ENCODE data around the gene ARPC1A. TPM values are rescaled to one million over a fixed set of nuclear protein-coding genes. Genes with fewer than 3 reads are reported as not detected.

The ARPC1A gene
- total RNA-seq, 1 donor from 2014 or later, result 51.6 TPM

- ChIA-PET CTCF (interaction anchor here (0.8 to 2.0 kb wide), 5 partner anchors 9 to 43 kb away, joined by 3 to 7 read pairs (median 5); no protein-coding TSS in a partner anchor), POLR2A (interaction anchor here (1.0 to 5.0 kb wide), 25 partner anchors 8 to 1094 kb away, joined by 3 to 189 read pairs (median 9); partner anchors contain the start of genes ARPC1A, ARPC1B, ATP5MF and CPSF4)
- intact Hi-C loops (cut with micrococcal nuclease), result loop anchor here (1.0 to 10.0 kb wide), 12 partner anchors 15 to 263 kb away; partner anchors contain the start of genes ARPC1A, ARPC1B, ATP5MF and CPSF4
- DNase-seq (peak; percentile 27), ATAC-seq (ENCODE audit: low read depth) (no peak)
- Mint-ChIP-seq H3K4me3 (peak overlapping the region; percentile 100), H3K9me3 (no peaks in the 10 kb centered on the region), H3K4me1 (peaks cover 57% of the 10 kb centered on the region), H3K27me3 (no peaks in the 10 kb centered on the region), H3K36me3 (ENCODE audit: low read depth) (peaks cover 60% of the 10 kb centered on the region), H3K27ac (peak overlapping the region; percentile 99)
- TF ChIP-seq CTCF (IDR thresholded peaks at IDR 0.05), result no peak
Measured at GRCh38 chr7:99407872-99408378, 82.2 kb downstream of the ARPC1A start.

- Mint-ChIP-seq H3K27me3 (no peaks in the 10 kb centered on the region), H3K36me3 (ENCODE audit: low read depth) (peaks cover 60% of the 10 kb centered on the region), H3K4me3 (peak within 1 kb of the TSS; percentile 100), H3K9me3 (no peaks in the 10 kb centered on the region), H3K27ac (peak within 1 kb of the TSS; percentile 99), H3K4me1 (peaks cover 55% of the 10 kb centered on the region)
- CTCF ChIA-PET, result interaction anchor here (0.8 to 2.0 kb wide), 7 partner anchors 10 to 43 kb away, joined by 3 to 5 read pairs (median 3); no protein-coding TSS in a partner anchor
- peak; percentile 96 for DNase-seq
- intact Hi-C loops (cut with micrococcal nuclease), result loop anchor here (1.0 to 10.0 kb wide), 12 partner anchors 15 to 264 kb away; partner anchors contain the start of genes ARPC1A, ARPC1B, ATP5MF and CPSF4
- POLR2A ChIA-PET, result interaction anchor here (0.5 to 5.0 kb wide), 37 partner anchors 8 to 1178 kb away, joined by 3 to 189 read pairs (median 4); partner anchors contain the start of genes ARPC1A, ARPC1B, ATP5MF and CPSF4
- peak; percentile 88 for ATAC-seq (ENCODE audit: low read depth)
- no peak for TF ChIP-seq CTCF (IDR thresholded peaks at IDR 0.05)
Measured at GRCh38 chr7:99408379-99409191, 82.9 kb downstream of the ARPC1A start, which contains the start of the genes BUD31 and PDAP1. TSS of gene BUD31 (plus strand) at chr7:99408969. CDS start at chr7:99411093, 2,124 bp downstream. TSS of gene PDAP1 (minus strand) at chr7:99408597. CDS start at chr7:99408548, 49 bp downstream.

GRCh38 chr7:99409192-99409572, 83.5 kb downstream of the ARPC1A start:
- ChIA-PET POLR2A (interaction anchor here (0.6 to 5.0 kb wide), 31 partner anchors 9 to 1177 kb away, joined by 3 to 189 read pairs (median 7); partner anchors contain the start of genes ARPC1A, ARPC1B, ATP5MF and CPSF4), CTCF (interaction anchor here (1.0 to 2.0 kb wide), 6 partner anchors 10 to 43 kb away, joined by 3 to 5 read pairs (median 3); no protein-coding TSS in a partner anchor)
- DNase-seq, result no peak
- TF ChIP-seq CTCF (IDR thresholded peaks at IDR 0.05), result no peak
- intact Hi-C loops (cut with micrococcal nuclease), result loop anchor here (2.0 to 10.0 kb wide), 2 partner anchors 150 to 264 kb away; partner anchors contain the start of genes SMURF1 and ZNF655
- ATAC-seq (ENCODE audit: low read depth), result peak; percentile 4
- Mint-ChIP-seq H3K4me3 (peak overlapping the region; percentile 100), H3K27me3 (no peaks in the 10 kb centered on the region), H3K4me1 (peaks cover 51% of the 10 kb centered on the region), H3K36me3 (ENCODE audit: low read depth) (peaks cover 54% of the 10 kb centered on the region), H3K9me3 (no peaks in the 10 kb centered on the region), H3K27ac (peak overlapping the region; percentile 99)

GRCh38 chr7:99409806-99410205, 84.1 kb downstream of the ARPC1A start:
- intact Hi-C loops (cut with micrococcal nuclease), result loop anchor here (2.0 to 10.0 kb wide), 2 partner anchors 149 to 265 kb away; partner anchors contain the start of genes SMURF1 and ZNF655
- peaks cover 55% of the 10 kb centered on the region for H3K36me3 Mint-ChIP-seq (ENCODE audit: low read depth)
- ChIA-PET CTCF (interaction anchor here (2.0 kb wide), 1 partner anchor 44 kb away, joined by 5 read pairs; no protein-coding TSS in a partner anchor), POLR2A (interaction anchor here (2.0 to 5.0 kb wide), 5 partner anchors 9 to 148 kb away, joined by 17 to 189 read pairs (median 28); partner anchors contain the start of genes ARPC1B, CPSF4, PTCD1 and ZNF394)
- TF ChIP-seq CTCF (IDR thresholded peaks at IDR 0.05), result no peak
- ATAC-seq (ENCODE audit: low read depth) (no peak), DNase-seq (no peak)
- peak overlapping the region; percentile 99 for H3K27ac Mint-ChIP-seq
- H3K4me3 Mint-ChIP-seq, result peak overlapping the region; percentile 100
- no peaks in the 10 kb centered on the region for H3K27me3 Mint-ChIP-seq
- H3K4me1 Mint-ChIP-seq, result peaks cover 46% of the 10 kb centered on the region
- H3K9me3 Mint-ChIP-seq, result no peaks in the 10 kb centered on the region

Measured in activated B cell treated with CpG ODN at 0.5 μM for 24 hours (primary cell).